ENCODE measurements around the gene ZNF692.

DNA sequence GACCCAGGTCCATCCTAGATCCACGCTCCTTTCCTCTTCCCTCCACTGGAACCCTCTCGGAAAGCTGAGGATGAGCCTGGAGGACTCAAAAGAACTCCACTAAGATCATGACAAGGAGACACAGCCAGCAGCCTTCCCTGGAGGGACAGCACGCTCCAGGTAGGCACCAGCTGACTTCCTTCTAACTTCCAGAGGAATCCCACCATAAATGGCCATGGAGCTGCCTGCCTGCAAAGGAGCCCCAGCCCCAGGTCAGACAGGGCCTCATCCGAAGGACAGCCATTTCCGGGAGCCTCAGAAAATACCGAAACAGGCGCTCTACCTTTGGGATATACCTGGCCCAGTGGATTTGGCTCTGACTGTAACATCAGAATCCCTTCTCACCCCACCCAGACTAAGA, 37.2 kb downstream of the ZNF692 start:
- TF ChIP-seq, protein P1, sequence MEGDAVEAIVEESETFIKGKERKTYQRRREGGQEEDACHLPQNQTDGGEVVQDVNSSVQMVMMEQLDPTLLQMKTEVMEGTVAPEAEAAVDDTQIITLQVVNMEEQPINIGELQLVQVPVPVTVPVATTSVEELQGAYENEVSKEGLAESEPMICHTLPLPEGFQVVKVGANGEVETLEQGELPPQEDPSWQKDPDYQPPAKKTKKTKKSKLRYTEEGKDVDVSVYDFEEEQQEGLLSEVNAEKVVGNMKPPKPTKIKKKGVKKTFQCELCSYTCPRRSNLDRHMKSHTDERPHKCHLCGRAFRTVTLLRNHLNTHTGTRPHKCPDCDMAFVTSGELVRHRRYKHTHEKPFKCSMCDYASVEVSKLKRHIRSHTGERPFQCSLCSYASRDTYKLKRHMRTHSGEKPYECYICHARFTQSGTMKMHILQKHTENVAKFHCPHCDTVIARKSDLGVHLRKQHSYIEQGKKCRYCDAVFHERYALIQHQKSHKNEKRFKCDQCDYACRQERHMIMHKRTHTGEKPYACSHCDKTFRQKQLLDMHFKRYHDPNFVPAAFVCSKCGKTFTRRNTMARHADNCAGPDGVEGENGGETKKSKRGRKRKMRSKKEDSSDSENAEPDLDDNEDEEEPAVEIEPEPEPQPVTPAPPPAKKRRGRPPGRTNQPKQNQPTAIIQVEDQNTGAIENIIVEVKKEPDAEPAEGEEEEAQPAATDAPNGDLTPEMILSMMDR (IDR thresholded peaks at IDR 0.05; ENCODE audit: insufficient read depth, low read length, poor library complexity, severe bottlenecking), result no peak
- no peak for TF ChIP-seq EZH2phosphoT487 (conservative IDR thresholded peaks at IDR 0.05; ENCODE audit: low read length)

Data from SU-DHL-6 (cell line).